ENCODE results near the gene ADGRB3. TPM values are rescaled to one million over a fixed set of nuclear protein-coding genes. Genes with fewer than 3 reads are reported as not detected.
"Not testable (repeated sequence)": the region's sequence is repeated elsewhere in the genome, so short reads cannot be mapped to it uniquely, and the experiment has no call there.

Gene ADGRB3
- total RNA-seq, 4 donors from 2014 or later: 3.9 to 9.8 (median 7.2) TPM

- Histone ChIP-seq H3K27ac (no peak overlapping the region), H3K4me1 (no peaks in the 10 kb centered on the region), H3K9me3 (no peaks in the 10 kb centered on the region), H3K27me3 (no peaks in the 10 kb centered on the region), H3K4me3 (no peak overlapping the region), H3K36me3 (no peaks in the 10 kb centered on the region)
- no peak for ATAC-seq
- 69 to 93% methylated on average over 1 to 2 of the region's 2 CpGs for WGBS, 2 donors (ENCODE audit: low coverage in 1 of 2)
- TF ChIP-seq CTCF (IDR thresholded peaks at IDR 0.05): no peak
These were observed 105.9 kb downstream of the ADGRB3 start for GRCh38 chr6:68740828-68741500.

DNA sequence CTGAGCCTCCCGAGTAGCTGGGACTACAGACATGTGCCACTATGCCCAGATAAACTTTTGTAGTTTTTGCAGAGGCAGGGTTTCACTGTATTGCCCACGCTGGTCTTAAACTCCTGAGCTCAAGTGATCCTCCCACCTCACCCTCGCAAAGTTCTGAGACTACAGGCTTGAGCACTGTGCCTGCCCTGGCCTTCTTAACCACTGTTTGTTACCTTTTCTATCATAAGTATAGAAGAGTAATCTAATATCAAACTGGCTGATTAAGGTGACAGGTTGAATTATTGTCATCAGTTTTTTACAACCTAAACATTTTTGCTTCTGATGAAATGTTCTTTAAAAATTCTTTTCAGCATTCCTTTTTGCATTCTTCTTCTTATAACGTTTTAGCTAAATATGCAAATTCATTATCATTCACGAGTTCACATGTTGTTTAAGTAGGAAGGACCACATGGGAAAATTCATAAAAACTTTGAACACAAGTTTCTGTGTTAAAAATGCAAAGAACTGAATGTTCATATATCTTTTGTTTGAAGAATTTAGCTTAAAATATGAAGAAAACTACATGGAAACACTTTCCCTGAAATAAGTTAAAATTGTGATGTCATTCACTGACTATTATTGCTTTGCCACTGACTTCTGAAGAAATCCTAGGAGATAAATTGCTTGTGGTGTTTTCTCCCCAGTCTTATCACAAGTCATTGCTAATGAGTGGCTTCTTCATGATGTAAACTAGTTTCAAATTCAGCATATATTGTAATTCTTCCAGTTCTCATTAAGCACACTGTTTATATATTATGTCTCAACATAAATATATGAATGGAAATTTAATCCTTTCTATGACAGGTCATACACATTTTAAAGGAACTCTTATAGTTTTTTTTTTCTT is 106.7 kb downstream of the ADGRB3 start:
- no peak overlapping the region for H3K27ac ChIP-seq
- TF ChIP-seq POLR2AphosphoS5 (IDR thresholded peaks at IDR 0.05): no peak
- TF ChIP-seq POLR2A (IDR thresholded peaks at IDR 0.05): no peak
- no peak for TF ChIP-seq EP300 (IDR thresholded peaks at IDR 0.05)
- TF ChIP-seq CTCF (IDR thresholded peaks at IDR 0.05): no peak
- H3K4me1 ChIP-seq: no peaks in the 10 kb centered on the region
- WGBS, 2 donors (ENCODE audit: low coverage in 1 of 2): 68 to 84% methylated on average over 3 to 4 of the region's 5 CpGs
- no peak for ATAC-seq
- no peaks in the 10 kb centered on the region for H3K36me3 ChIP-seq
- H3K27me3 ChIP-seq: no peaks in the 10 kb centered on the region
- H3K4me3 ChIP-seq: no peak overlapping the region
- H3K9me3 ChIP-seq: no peaks in the 10 kb centered on the region

DNA sequence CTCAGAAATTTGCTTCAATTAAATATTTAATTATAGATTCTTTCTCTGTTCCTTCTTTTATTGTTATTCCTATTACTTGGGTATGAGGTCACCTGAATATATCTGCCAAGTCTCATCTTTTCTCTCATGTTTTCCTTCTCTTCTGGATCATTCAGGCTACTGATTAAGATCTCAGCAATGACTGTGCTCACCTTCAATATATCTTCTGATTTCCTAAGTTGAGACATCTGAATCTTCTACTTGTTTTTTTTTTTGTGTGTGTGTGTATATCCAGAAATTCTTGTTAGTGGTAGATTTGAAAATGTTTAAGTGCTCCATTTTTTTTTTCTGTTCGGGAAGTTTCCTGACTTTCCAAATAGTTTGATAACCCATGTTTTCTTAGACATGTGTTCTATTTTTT is 108.0 kb downstream of the ADGRB3 start:
- no peak for ATAC-seq
- H3K9me3 ChIP-seq: no peaks in the 10 kb centered on the region
- no peak overlapping the region for H3K27ac ChIP-seq
- H3K4me1 ChIP-seq: no peaks in the 10 kb centered on the region
- no peaks in the 10 kb centered on the region for H3K27me3 ChIP-seq
- no peak overlapping the region for H3K4me3 ChIP-seq
- no peaks in the 10 kb centered on the region for H3K36me3 ChIP-seq
- 70 to 88% methylated on average over 1 of the region's 1 CpG for WGBS, 2 donors (ENCODE audit: low coverage in 1 of 2)
- no peak for TF ChIP-seq EP300 (IDR thresholded peaks at IDR 0.05)
- no peak for TF ChIP-seq CTCF (IDR thresholded peaks at IDR 0.05)
- TF ChIP-seq POLR2AphosphoS5 (IDR thresholded peaks at IDR 0.05): no peak
- no peak for TF ChIP-seq POLR2A (IDR thresholded peaks at IDR 0.05)

DNA sequence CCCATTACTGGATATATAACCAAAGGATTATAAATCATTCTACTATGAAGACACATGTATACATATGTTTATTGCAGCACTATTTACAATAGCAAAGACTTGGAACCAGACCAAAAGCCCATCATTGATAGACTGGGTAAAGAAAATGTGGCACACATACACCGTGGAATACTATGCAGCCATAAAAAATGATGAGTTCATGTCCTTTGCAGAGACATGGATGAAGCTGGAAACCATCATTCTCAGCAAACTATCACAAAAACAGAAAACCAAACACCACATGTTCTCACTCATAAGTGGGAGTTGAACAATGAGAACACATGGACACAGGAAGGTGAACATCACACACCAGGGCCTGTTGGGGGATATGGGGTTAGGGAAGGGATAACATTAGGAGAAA is 109.3 kb downstream of the ADGRB3 start:
- not testable (repeated sequence) for H3K4me1 ChIP-seq, H3K27ac ChIP-seq, H3K9me3 ChIP-seq, ATAC-seq, H3K36me3 ChIP-seq, H3K27me3 ChIP-seq, H3K4me3 ChIP-seq
- 82 to 100% methylated on average over 1 of the region's 1 CpG for WGBS, 2 donors (ENCODE audit: low coverage in 1 of 2)

DNA sequence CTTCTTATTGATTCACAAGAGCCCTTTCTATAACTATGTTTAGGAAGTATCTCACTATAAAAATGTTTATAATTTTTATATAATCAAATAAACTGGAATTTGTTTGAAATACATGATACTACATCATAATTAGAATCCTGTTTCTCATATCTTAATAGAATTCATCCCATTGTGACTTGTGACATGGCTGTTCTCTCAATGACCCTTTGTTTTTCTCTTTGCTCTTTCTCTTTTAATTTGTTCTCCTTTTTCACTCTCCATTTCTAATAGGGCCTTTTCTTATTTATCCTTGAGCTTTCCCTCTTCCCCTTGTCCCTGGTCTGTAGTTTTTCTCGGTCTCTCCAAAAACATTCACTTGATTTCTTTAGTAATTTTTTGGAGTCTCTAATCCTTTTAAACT is 111.3 kb downstream of the ADGRB3 start:
- no peak for TF ChIP-seq POLR2AphosphoS5 (IDR thresholded peaks at IDR 0.05)
- TF ChIP-seq CTCF (IDR thresholded peaks at IDR 0.05): no peak
- no peak for TF ChIP-seq POLR2A (IDR thresholded peaks at IDR 0.05)
- TF ChIP-seq EP300 (IDR thresholded peaks at IDR 0.05): no peak

More for the DNA sequence above, 111.3 kb downstream of the ADGRB3 start:
- H3K36me3 ChIP-seq: no peaks in the 10 kb centered on the region
- H3K27ac ChIP-seq: no peak overlapping the region
- no peaks in the 10 kb centered on the region for H3K27me3 ChIP-seq
- no peak for ATAC-seq
- no peak overlapping the region for H3K4me3 ChIP-seq
- H3K4me1 ChIP-seq: no peaks in the 10 kb centered on the region
- H3K9me3 ChIP-seq: no peaks in the 10 kb centered on the region
- WGBS, 2 donors (ENCODE audit: low coverage in 1 of 2): 78 to 83% methylated on average over 1 of the region's 1 CpG
